Panc1 (cell line): ENCODE results near the gene ZNF132. TPM values are rescaled to one million over a fixed set of nuclear protein-coding genes. Genes with fewer than 3 reads are reported as not detected.

ENCODE experiments used
- ATAC-seq: fragments of 200-7000 bp; cut with Tn5 transposase; 2 replicates; pipeline ENCODE4 v1.9.1; 2020; ENCODE audit warnings: mild to moderate bottlenecking, moderate library complexity
- BruUV-seq: library from RNA; stranded (reverse); fragments of 400-500 nt; replicated peaks from 2 replicates; lab custom pipeline; 2021; lab: Mats Ljungman, UMichigan
- CTCF ChIA-PET: fragments of 300-600 bp; sonication (Branson Sonifier 250); formaldehyde crosslinking; loops from one replicate; lab custom pipeline; 2022; ENCODE audit warnings: antibody characterized with exemption; lab: Charles Lee
- POLR2A ChIA-PET: fragments of 300-600 bp; sonication (Branson Sonifier 250); formaldehyde crosslinking; loops from one replicate; lab custom pipeline; 2022; ENCODE audit warnings: antibody characterized with exemption; lab: Charles Lee
- DNase-seq: peaks from one replicate; pipeline ENCODE4 v3.0.0-alpha.2; 2010; ENCODE audit warnings: low read depth, low spot score
- H3K27ac ChIP-seq: 2 replicates; pipeline ENCODE4 v1.5.1; 2011; ENCODE audit warnings: mild to moderate bottlenecking, low read length, inconsistent platforms
- H3K27me3 ChIP-seq: fragments of 200-500 bp; sonication (Bioruptor generic); 2 replicates; pipeline ENCODE4 v1.6.0; 2014; ENCODE audit warnings: low read length, inconsistent platforms; ENCODE audit not compliant: control insufficient read depth, insufficient read depth
- H3K36me3 ChIP-seq: fragments of 200-500 bp; sonication (Bioruptor generic); 2 replicates; pipeline ENCODE4 v1.5.1; 2014; ENCODE audit warnings: inconsistent platforms, mild to moderate bottlenecking, low read length, moderate library complexity; ENCODE audit not compliant: control insufficient read depth, insufficient read depth
- H3K4me1 ChIP-seq: 2 replicates; pipeline ENCODE4 v1.5.1; 2011; ENCODE audit warnings: inconsistent platforms, mild to moderate bottlenecking, low read length, moderate library complexity; ENCODE audit not compliant: control insufficient read depth, insufficient read depth
- H3K4me3 ChIP-seq, 2 experiments: 2 replicates each; pipeline ENCODE4 v1.5.1; 2011 to 2012; ENCODE audit warnings: low read depth in 2 of 2, low read length in 2 of 2, mild to moderate bottlenecking in 2 of 2, inconsistent platforms in 1 of 2, moderate library complexity in 1 of 2
- H3K9me3 ChIP-seq: fragments of 200-500 bp; sonication (Bioruptor generic); 2 replicates; pipeline ENCODE4 v1.5.1; 2014; ENCODE audit warnings: low read depth, mild to moderate bottlenecking, inconsistent platforms, low read length, moderate library complexity; ENCODE audit not compliant: control insufficient read depth, insufficient read depth
- POLR2AphosphoS5 ChIP-seq: IDR thresholded peaks from 2 replicates; pipeline ENCODE4 v1.6.1; 2012; ENCODE audit warnings: mild to moderate bottlenecking, low read depth, low read length, moderate library complexity
- SIN3A ChIP-seq: IDR thresholded peaks from 2 replicates; pipeline ENCODE4 v1.6.1; 2012; ENCODE audit warnings: low read depth, mild to moderate bottlenecking, low read length, moderate library complexity, borderline replicate concordance; ENCODE audit not compliant: insufficient read depth
- TCF7L2 ChIP-seq: IDR thresholded peaks from 2 replicates; pipeline ENCODE4 v1.6.1; 2011; ENCODE audit warnings: mild to moderate bottlenecking, low read depth, low read length, inconsistent platforms
- in situ Hi-C: cut with HindIII; loops from 2 replicates; pipeline ENCODE4 v1.10.0; 2016; ENCODE audit warnings: low sequenced_read_pairs, low pct_unique_long_range_greater_than_20kb
- intact Hi-C: fragments of 100-400 bp; cut with micrococcal nuclease; formaldehyde crosslinking; loops from one replicate; pipeline ENCODE4 v1.10.0; 2022; ENCODE audit not compliant: unreplicated experiment
- total RNA-seq: library from RNA; stranded (reverse); gene quantifications from one replicate; pipeline ENCODE4 v1.2.1, GENCODE V29; 2021; ENCODE audit not compliant: unreplicated experiment
- TF ChIP-seq, protein P1 (sequence below): fragments of 450-650 bp; IDR thresholded peaks from 2 replicates; pipeline ENCODE4 v1.5.1; 2017; ENCODE audit warnings: mild to moderate bottlenecking
- TF ChIP-seq, protein P2 (sequence below), 2 experiments: IDR thresholded peaks; 2 replicates each; pipeline ENCODE4 v1.6.1; 2011 to 2012; ENCODE audit warnings: low read depth in 2 of 2, control low read depth in 1 of 2, low read length in 1 of 2, mild to moderate bottlenecking in 1 of 2, moderate library complexity in 1 of 2; ENCODE audit not compliant: insufficient read depth in 1 of 2

The ZNF132 gene
- total RNA-seq, 1 experiment from 2014 or later: not detected

DNA sequence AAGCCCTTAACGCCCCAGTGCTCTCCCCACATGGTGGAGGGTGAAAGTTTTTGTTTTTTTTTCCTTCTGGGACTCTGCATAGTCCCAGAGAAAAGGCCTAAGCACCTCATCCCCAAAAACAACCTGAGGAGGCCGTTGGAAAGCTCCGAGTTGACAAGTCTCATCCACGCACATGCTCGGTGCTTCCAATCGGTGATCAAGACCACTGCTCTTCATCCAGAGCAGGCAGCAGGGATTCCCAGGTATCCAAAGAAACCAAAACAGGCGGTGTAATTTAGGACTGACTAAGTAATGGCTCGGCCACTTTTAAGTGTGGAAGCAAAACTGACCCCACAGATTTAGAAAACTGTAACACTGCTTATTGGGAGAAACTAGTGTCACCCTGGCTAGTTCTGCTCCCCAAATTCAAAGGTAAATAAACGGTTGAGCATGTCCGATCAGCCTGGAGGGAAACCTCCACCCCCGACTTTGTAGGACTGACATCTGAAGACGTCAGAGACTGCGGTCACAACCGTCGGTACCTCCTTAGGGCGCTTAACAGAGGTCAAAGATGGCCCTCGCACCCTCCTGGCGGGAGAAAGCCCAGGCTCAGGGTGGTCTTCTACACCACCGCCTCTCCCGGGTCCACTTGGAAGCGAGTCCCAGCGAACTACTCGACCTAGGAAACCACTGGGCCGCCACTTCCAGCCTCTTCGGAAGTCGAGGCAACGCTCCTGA lies 35.2 kb upstream of the ZNF132 start:
- H3K9me3 ChIP-seq: no peaks in the 10 kb centered on the region
- ATAC-seq: peak; percentile 35
- in situ Hi-C loops: no loop called here
- TF ChIP-seq, protein P1, sequence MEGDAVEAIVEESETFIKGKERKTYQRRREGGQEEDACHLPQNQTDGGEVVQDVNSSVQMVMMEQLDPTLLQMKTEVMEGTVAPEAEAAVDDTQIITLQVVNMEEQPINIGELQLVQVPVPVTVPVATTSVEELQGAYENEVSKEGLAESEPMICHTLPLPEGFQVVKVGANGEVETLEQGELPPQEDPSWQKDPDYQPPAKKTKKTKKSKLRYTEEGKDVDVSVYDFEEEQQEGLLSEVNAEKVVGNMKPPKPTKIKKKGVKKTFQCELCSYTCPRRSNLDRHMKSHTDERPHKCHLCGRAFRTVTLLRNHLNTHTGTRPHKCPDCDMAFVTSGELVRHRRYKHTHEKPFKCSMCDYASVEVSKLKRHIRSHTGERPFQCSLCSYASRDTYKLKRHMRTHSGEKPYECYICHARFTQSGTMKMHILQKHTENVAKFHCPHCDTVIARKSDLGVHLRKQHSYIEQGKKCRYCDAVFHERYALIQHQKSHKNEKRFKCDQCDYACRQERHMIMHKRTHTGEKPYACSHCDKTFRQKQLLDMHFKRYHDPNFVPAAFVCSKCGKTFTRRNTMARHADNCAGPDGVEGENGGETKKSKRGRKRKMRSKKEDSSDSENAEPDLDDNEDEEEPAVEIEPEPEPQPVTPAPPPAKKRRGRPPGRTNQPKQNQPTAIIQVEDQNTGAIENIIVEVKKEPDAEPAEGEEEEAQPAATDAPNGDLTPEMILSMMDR: no peak
- TF ChIP-seq TCF7L2 (no peak), SIN3A (peak; percentile 81; the same call in 1 of the 2 replicates), POLR2AphosphoS5 (no peak; the same call in 1 of the 2 replicates)
- TF ChIP-seq, protein P2, sequence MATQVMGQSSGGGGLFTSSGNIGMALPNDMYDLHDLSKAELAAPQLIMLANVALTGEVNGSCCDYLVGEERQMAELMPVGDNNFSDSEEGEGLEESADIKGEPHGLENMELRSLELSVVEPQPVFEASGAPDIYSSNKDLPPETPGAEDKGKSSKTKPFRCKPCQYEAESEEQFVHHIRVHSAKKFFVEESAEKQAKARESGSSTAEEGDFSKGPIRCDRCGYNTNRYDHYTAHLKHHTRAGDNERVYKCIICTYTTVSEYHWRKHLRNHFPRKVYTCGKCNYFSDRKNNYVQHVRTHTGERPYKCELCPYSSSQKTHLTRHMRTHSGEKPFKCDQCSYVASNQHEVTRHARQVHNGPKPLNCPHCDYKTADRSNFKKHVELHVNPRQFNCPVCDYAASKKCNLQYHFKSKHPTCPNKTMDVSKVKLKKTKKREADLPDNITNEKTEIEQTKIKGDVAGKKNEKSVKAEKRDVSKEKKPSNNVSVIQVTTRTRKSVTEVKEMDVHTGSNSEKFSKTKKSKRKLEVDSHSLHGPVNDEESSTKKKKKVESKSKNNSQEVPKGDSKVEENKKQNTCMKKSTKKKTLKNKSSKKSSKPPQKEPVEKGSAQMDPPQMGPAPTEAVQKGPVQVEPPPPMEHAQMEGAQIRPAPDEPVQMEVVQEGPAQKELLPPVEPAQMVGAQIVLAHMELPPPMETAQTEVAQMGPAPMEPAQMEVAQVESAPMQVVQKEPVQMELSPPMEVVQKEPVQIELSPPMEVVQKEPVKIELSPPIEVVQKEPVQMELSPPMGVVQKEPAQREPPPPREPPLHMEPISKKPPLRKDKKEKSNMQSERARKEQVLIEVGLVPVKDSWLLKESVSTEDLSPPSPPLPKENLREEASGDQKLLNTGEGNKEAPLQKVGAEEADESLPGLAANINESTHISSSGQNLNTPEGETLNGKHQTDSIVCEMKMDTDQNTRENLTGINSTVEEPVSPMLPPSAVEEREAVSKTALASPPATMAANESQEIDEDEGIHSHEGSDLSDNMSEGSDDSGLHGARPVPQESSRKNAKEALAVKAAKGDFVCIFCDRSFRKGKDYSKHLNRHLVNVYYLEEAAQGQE (IDR thresholded peaks at IDR 0.05; ENCODE audit: insufficient read depth in 1 of 2, low read depth in 2 of 2, low read length in 1 of 2): no peak
- peak overlapping the region; percentile 92 for H3K27ac ChIP-seq
- BruUV-seq: TSS peak; percentile 86
- peak overlapping the region; percentile 76 to 78 for H3K4me3 ChIP-seq
- ChIA-PET CTCF (interaction anchor here (0.6 kb wide), 1 partner anchor 811 kb away, joined by 4 read pairs; no protein-coding TSS in a partner anchor), POLR2A (interaction anchor here (0.6 to 1.2 kb wide), 4 partner anchors 13 to 111 kb away, joined by 3 to 16 read pairs (median 6); partner anchors contain the start of gene ZNF584)
- no peak for DNase-seq
- H3K4me1 ChIP-seq: peaks cover 14% of the 10 kb centered on the region
- H3K36me3 ChIP-seq: no peaks in the 10 kb centered on the region
- no peaks in the 10 kb centered on the region for H3K27me3 ChIP-seq
- intact Hi-C loops: no loop called here

DNA sequence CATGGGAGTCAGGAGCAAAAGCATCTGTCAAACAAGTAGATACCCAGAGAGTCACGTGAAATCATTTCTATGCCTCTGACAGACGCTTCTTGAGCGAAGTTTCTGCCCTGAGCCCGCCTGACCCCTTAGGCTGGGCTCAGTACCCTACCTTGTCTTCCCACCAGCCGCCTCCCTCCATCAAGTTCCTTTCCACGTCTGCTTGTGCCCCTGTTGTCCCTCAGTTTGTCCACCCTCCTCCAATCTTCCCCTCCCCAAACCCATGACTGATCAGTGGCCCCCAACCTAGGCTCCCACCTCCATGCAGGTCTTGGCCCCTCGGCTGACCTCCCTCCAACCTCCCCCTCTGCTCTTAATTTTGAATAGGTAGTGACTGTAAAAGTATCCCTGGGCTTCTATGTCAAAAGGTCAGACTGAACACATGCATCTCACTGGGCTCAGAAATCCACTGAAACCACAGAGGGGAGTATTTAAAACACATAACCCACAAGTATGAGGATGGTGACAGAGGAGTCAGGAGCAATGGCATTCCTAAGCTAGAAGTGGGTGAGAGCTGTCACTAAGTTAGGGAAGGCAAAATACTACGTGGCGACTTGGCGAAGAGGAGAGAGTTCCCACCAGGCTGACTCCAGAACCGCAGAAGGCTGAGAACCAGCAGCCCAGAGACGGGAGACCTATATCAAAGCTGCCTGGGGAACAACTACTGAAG lies 34.5 kb upstream of the ZNF132 start:
- in situ Hi-C loops (no loop called here), intact Hi-C loops (no loop called here)
- Histone ChIP-seq H3K4me1 (peaks cover 14% of the 10 kb centered on the region), H3K4me3 (peak overlapping the region; percentile 76 to 78), H3K36me3 (no peaks in the 10 kb centered on the region), H3K9me3 (no peaks in the 10 kb centered on the region), H3K27ac (peak overlapping the region; percentile 92), H3K27me3 (no peaks in the 10 kb centered on the region)
- no TSS peak for BruUV-seq
- DNase-seq: no peak
- ChIA-PET CTCF (no interaction called here), POLR2A (no interaction called here)
- ATAC-seq: no peak
- TF ChIP-seq SIN3A: no peak
- TF ChIP-seq TCF7L2: no peak
- TF ChIP-seq, protein P2 (IDR thresholded peaks at IDR 0.05; ENCODE audit: insufficient read depth in 1 of 2, low read depth in 2 of 2, low read length in 1 of 2): no peak
- TF ChIP-seq POLR2AphosphoS5: no peak; the same call in 1 of the 2 replicates
- TF ChIP-seq, protein P1: no peak
